ENCODE data around the gene ZNF547. TPM values are rescaled to one million over a fixed set of nuclear protein-coding genes. Genes with fewer than 3 reads are reported as not detected.
A peak's percentile ranks its signal among the peaks of the same experiment; 100 is the strongest.

ZNF547 gene
- total RNA-seq, 1 experiment from 2014 or later = 3.2 TPM

- peak overlapping the region; percentile 85 for H3K4me2 ChIP-seq (ENCODE audit: low read length)
- peak overlapping the region; percentile 80 for H3K4me3 ChIP-seq (ENCODE audit: low read length)
- ChIA-PET CTCF (no interaction called here), POLR2A (ENCODE audit: unreplicated experiment) (no interaction called here)
- no peak overlapping the region; the same call in 1 of the 2 replicates for H3K27ac ChIP-seq (ENCODE audit: low read length)
- H3F3A ChIP-seq (ENCODE audit: low read length, unreplicated experiment) = no peaks in the 10 kb centered on the region
- TF ChIP-seq EZH2 (IDR thresholded peaks at IDR 0.05; ENCODE audit: low read length, unreplicated experiment) = no peak
- no peak for TF ChIP-seq EZH2phosphoT487 (IDR thresholded peaks at IDR 0.05; ENCODE audit: borderline replicate concordance, low read length)
- TF ChIP-seq, protein P1, sequence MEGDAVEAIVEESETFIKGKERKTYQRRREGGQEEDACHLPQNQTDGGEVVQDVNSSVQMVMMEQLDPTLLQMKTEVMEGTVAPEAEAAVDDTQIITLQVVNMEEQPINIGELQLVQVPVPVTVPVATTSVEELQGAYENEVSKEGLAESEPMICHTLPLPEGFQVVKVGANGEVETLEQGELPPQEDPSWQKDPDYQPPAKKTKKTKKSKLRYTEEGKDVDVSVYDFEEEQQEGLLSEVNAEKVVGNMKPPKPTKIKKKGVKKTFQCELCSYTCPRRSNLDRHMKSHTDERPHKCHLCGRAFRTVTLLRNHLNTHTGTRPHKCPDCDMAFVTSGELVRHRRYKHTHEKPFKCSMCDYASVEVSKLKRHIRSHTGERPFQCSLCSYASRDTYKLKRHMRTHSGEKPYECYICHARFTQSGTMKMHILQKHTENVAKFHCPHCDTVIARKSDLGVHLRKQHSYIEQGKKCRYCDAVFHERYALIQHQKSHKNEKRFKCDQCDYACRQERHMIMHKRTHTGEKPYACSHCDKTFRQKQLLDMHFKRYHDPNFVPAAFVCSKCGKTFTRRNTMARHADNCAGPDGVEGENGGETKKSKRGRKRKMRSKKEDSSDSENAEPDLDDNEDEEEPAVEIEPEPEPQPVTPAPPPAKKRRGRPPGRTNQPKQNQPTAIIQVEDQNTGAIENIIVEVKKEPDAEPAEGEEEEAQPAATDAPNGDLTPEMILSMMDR (conservative IDR thresholded peaks at IDR 0.05; ENCODE audit: low read depth, low read length) = no peak
- H3K4me1 ChIP-seq (ENCODE audit: insufficient read depth, low read length) = peaks cover 13% of the 10 kb centered on the region
- ATAC-seq = no peak
- H3K9me3 ChIP-seq (ENCODE audit: low read length) = no peaks in the 10 kb centered on the region
- H2AFZ ChIP-seq (ENCODE audit: low read length) = peak overlapping the region; percentile 90
- H3K27me3 ChIP-seq (ENCODE audit: low read length) = no peaks in the 10 kb centered on the region
- peak overlapping the region; percentile 55 for H3K9ac ChIP-seq (ENCODE audit: low read length)
- H4K20me1 ChIP-seq (ENCODE audit: low read length) = no peaks in the 10 kb centered on the region
- H3K9me2 ChIP-seq (replicated peaks; ENCODE audit: low read length) = no peaks in the 10 kb centered on the region
- peaks cover 20% of the 10 kb centered on the region for H3K36me3 ChIP-seq (ENCODE audit: low read depth, low read length)
- BruUV-seq (replicated peaks) = no TSS peak
- no peak for DNase-seq
- H3K79me2 ChIP-seq (ENCODE audit: low read length) = peaks cover 23% of the 10 kb centered on the region
- intact Hi-C loops (cut with micrococcal nuclease) = no loop called here
Observed at GRCh38 chr19:57362419-57362818, 932 bp upstream of the ZNF547 start.

DNA sequence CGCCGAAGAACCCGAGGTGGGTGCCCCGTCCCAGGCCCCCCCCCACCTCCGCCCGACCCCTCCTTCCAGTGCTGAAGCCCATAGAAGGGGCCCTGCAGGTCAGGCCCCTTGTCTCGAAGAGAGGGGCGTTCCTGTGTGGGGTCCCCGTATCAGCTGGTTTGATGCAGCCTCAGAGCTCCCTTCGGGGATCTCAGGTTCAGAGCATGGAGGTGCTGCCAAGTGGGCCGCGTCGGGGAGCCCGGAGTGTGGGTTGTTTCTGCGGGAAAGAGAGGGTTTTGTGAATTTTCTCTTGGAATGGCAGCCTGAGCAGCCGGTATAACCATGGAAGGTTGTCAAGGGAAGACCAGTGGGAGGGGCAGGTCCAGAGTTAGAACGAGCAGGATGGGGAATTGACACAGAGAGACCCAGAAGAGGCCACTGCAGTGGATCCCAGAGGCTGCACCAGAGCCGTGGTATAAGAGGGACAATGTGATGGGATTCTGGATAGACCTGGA is 384 bp downstream of the ZNF547 start:
- ATAC-seq (peak; percentile 3; the same call in 1 of the 2 replicates), DNase-seq (no peak)
- Histone ChIP-seq H3K27me3 (ENCODE audit: low read length) (no peaks in the 10 kb centered on the region), H3K9me2 (replicated peaks; ENCODE audit: low read length) (no peaks in the 10 kb centered on the region), H3K27ac (ENCODE audit: low read length) (peak overlapping the region; percentile 32; the same call in 1 of the 2 replicates), H4K20me1 (ENCODE audit: low read length) (no peaks in the 10 kb centered on the region), H3K4me1 (ENCODE audit: insufficient read depth, low read length) (peaks cover 13% of the 10 kb centered on the region), H2AFZ (ENCODE audit: low read length) (peak overlapping the region; percentile 90), H3K36me3 (ENCODE audit: low read depth, low read length) (peaks cover 14% of the 10 kb centered on the region), H3F3A (ENCODE audit: low read length, unreplicated experiment) (no peaks in the 10 kb centered on the region), H3K9ac (ENCODE audit: low read length) (peak overlapping the region; percentile 82), H3K4me2 (ENCODE audit: low read length) (peak overlapping the region; percentile 85), H3K4me3 (ENCODE audit: low read length) (peak overlapping the region; percentile 80), H3K9me3 (ENCODE audit: low read length) (no peaks in the 10 kb centered on the region), H3K79me2 (ENCODE audit: low read length) (peaks cover 18% of the 10 kb centered on the region)
- ChIA-PET CTCF (no interaction called here), POLR2A (ENCODE audit: unreplicated experiment) (no interaction called here)
- no peak for TF ChIP-seq EZH2phosphoT487 (IDR thresholded peaks at IDR 0.05; ENCODE audit: borderline replicate concordance, low read length)
- TF ChIP-seq EZH2 (IDR thresholded peaks at IDR 0.05; ENCODE audit: low read length, unreplicated experiment) = no peak
- TF ChIP-seq, protein P1 (conservative IDR thresholded peaks at IDR 0.05; ENCODE audit: low read depth, low read length) = no peak
- intact Hi-C loops (cut with micrococcal nuclease) = loop anchor here (1.0 kb wide), 2 partner anchors 12 to 43 kb away; partner anchors contain the start of genes ZNF304 and ZNF543
- BruUV-seq (replicated peaks) = TSS peak; percentile 49

GRCh38 chr19:57366776-57367175 is 3.4 kb downstream of the ZNF547 start:
- TF ChIP-seq EZH2phosphoT487 (IDR thresholded peaks at IDR 0.05; ENCODE audit: borderline replicate concordance, low read length) = no peak
- no peak overlapping the region for H3K4me3 ChIP-seq (ENCODE audit: low read length)
- H3K36me3 ChIP-seq (ENCODE audit: low read depth, low read length) = peaks cover 7% of the 10 kb centered on the region; the same call in 1 of the 2 replicates
- ChIA-PET POLR2A (ENCODE audit: unreplicated experiment) (no interaction called here), CTCF (no interaction called here)
- intact Hi-C loops (cut with micrococcal nuclease) = no loop called here
- no peaks in the 10 kb centered on the region for H3K9me3 ChIP-seq (ENCODE audit: low read length)
- no peak overlapping the region for H3K4me2 ChIP-seq (ENCODE audit: low read length)
- no peak overlapping the region for H2AFZ ChIP-seq (ENCODE audit: low read length)
- no peaks in the 10 kb centered on the region for H3K27me3 ChIP-seq (ENCODE audit: low read length)
- peaks cover 18% of the 10 kb centered on the region for H3K79me2 ChIP-seq (ENCODE audit: low read length)
- peaks cover 13% of the 10 kb centered on the region for H3K4me1 ChIP-seq (ENCODE audit: insufficient read depth, low read length)
- ATAC-seq (no peak), DNase-seq (no peak)
- H4K20me1 ChIP-seq (ENCODE audit: low read length) = no peaks in the 10 kb centered on the region
- no peaks in the 10 kb centered on the region for H3K9me2 ChIP-seq (replicated peaks; ENCODE audit: low read length)
- no TSS peak for BruUV-seq (replicated peaks)
- H3K9ac ChIP-seq (ENCODE audit: low read length) = no peak overlapping the region
- H3K27ac ChIP-seq (ENCODE audit: low read length) = no peak overlapping the region
- no peaks in the 10 kb centered on the region for H3F3A ChIP-seq (ENCODE audit: low read length, unreplicated experiment)
